A172 (cell line): ENCODE data around the gene FGGY. TPM values are rescaled to one million over a fixed set of nuclear protein-coding genes. Genes with fewer than 3 reads are reported as not detected.

Experiments
- DNase-seq: peaks from one replicate; pipeline ENCODE4 v3.0.0-alpha.2; 2015; ENCODE audit warnings: low spot score
- total RNA-seq: library from RNA; depleted of rRNA; stranded (reverse); fragments of >200 nt; shearing (Covaris generic); gene quantifications from 2 replicates; pipeline ENCODE4 v1.2.3, GENCODE V29; 2014

The FGGY gene
- total RNA-seq, 1 experiment from 2014 or later = 15.3 TPM

DNA sequence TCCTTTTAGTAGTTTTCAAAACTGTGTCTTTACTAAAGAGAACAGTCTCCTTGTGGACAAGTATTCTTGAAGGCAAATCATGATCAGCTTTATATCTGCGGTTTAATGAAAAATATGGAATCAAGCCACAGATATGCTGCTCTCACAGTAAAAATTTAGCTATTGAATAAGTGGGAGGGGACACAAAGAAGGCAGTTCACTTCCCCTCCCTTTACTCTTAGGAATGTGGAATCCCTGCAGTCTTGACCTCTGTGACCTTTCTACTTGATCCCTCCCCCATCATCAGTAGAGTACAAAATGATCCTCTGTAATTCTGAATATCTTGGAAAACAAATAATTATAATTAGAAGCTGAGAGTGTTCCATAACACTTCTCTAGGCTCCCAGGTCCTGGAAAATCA is 381.1 kb downstream of the FGGY start:
- DNase-seq = no peak

DNA sequence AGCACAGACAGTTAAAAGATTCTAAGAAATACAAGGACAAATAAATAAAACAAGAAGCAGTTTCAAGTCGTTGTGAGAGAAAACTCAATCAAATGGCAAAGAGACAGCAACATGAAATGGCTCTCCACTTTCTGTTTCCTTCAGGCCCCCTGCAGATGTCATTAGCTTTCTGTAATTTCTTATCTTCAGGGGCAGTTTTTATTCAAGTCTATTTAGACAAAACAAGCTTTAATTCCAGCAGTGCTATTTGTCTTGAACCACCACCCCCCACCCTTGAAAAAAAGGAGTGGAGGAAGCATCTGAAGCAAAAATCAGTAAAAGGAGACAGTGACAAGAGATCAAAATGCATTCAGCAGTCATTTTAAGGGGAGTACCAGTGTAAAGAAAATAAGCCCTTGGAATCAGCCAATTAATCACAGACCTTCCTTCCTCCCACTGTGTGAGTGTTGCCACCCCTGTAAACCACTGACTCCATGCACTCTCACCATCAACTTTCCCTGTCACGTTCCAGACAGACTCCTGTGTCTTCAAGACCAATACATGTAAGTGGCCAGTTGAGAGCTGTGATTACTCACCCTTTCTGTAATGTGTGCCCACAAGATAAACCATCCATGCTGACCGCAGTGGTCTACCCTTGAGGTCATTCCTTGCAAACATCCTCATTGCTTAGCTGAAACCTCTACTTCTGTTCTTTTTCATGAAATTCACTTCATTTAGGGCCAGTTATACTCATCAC is 381.8 kb downstream of the FGGY start:
- DNase-seq = peak; percentile 95

DNA sequence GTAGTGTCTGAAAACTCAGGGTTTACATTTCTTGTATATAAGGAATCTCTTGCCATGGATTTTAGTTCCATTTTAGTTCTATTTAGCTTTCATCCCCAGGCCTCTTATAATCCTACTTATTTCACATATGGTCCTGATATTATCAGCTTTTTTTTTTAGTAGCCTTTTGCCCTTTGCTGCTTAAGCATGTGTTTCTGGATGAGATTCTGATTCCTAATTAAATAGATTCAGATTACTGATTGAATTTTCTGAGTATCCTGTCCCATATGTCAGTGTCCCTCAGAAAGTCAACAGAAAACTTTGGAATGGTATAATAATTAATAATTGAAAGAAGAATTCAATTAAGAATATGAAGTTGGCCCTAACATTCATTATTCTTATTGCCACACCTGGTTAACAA is 383.1 kb downstream of the FGGY start:
- DNase-seq = no peak

DNA sequence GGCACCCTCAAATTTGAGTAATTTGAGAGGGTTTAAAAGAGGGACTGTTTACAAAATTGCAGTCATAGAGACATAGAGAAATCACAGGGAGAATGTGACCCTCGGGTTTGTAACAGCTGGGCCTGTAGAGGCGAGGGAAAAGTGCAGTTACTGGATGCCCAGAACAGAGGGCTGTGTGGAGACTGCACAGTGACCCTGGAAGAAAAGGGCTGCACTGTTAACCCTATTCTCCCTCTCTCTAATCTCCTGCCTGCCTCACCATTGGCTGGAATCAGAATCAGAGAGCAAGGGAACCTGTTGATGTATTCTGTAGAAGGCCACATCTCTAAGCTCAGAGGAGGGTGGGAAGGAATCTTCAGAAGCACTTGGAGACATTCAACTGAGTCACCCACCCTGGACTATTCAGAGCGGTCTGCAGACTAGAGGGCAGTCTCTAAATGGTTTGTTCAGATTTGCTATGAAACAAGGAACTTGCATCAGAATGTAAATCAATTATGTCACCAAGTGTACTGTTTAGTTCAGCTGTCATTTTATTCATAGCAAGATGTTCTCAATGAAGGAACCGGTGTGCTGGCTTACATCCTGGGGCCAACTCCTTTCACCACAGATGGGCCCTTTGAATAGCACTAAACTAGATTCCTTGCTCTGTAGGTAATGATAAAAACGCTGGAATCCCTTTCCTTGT is 385.6 kb downstream of the FGGY start:
- DNase-seq = no peak

DNA sequence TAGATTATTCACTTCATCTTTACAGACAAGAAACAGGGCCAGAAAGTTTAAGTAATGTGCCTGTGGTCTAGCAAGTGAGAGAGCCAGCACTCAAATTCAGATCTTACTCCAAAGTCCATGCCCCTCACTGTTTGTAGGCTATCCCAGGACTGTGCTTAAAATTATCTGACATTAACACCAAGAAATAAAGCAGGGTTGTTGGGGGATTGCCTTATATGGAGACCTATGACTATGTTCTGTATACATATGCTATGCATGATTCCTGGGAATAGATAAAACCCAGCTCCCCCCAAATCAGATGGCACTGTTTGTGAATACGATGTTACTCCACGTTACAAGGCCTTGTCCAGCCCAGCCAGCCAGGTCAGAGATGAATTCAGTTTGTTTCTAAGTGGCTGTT is 386.3 kb downstream of the FGGY start:
- DNase-seq = no peak

DNA sequence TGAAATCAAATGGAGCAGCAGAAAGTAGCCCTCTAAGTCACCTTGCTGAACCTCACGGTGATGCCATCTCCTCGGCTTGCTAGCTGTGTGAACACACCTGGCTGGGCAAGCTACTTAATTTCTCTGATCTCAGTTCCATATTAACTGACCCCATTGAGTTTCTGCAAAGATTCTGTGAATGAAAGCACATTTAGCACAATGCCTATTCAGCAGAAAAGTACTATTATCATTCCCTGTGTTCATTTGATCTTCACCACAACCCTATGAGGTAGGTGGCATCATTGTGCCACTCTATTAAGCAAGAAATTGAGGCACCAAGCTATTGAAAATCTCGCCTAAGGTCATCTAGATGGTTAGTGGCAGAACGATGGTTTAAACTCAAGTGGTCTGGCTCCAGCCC is 387.8 kb downstream of the FGGY start:
- DNase-seq = no peak

DNA sequence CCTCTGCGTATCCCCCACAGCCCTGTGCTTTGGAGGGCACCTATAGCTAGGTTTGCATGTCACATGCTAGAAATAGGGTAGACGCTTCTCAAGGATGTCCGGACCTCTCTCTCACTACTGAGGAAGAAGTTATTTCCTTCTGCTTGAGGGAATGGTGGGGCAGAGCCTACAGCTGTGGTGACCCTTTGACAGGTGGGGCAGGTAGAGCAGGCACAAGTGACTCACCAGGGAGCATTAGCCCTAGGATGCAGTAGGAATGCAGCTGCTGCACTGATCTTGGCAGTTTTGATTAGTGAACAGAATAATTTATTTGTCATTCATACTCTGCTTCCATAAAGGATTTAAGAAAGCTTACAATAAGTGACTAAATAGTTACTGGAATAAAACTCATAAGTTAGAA is 388.2 kb downstream of the FGGY start:
- no peak for DNase-seq

DNA sequence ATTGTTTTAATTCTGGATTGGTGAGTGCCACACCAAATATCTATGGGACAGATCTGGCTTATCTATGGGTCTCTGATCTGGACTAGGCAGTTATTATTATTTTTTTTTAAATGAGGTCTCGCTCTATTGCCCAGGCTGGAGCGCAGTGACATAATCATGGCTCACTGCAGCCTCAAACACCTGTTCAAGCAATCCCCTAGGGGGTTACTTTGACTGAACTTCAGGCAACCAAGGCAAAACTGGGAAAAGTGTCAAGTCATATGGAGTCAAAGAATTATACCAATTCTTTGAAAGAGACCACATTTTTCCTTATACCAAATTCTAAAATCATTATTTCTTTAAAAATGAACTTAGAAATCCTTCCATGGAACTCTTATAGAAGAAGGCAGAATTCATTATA is 388.8 kb downstream of the FGGY start:
- no peak for DNase-seq

DNA sequence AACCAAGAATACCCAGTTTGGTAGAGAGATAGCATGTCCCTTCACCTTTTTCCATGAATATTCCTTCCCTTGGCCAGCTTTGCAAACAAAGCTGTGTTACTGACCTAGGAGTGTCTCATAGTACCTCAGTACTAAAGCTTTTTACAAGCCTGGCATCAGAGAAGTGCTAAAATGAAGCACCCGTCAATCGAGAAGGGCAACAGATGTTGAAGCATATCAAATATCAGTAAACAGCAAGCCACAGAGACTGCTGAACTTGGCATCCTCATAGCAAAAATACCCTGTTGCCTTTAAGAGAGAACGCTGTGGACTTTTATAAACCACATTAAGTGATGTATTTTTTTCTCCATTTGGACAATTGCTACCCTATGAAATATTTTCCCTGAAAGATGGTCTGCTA is 389.3 kb downstream of the FGGY start:
- no peak for DNase-seq

DNA sequence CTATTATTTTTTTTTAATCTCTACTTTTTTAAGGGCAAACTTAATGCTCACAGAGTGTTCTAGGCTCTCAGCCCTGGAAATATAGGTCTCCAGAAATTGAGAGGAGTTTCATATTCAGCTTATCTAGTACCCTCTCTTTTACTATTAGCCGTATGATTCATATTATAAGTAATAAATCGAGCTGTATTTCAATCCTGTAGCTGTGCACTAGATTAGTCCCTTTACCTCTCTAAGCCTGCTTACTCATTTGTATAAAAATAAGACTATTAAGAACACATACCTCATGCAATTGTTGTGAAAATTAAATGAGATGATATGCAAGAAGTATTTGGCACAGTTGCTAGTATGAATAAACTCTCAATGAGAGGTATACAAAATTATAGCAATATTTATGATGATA is 389.7 kb downstream of the FGGY start:
- no peak for DNase-seq

DNA sequence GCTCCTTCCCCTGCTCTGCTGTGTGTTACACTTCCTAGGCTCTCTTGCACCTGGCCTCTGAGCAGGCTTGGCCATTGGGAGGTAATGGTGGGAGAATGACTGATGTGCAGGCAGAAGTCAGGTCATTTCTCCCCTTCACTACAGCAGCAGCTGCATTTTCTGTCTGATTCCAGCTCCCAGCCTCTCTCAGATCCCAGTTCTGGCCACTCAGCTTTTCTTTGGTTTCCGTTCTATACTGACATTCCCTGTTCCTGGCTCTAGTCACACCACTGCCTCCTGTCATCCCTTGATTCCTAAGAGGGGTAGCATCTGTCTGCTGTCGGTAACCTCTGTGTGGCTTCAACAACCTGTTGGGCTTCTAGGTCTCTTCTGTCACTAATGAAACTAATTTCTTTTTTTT is 390.2 kb downstream of the FGGY start:
- no peak for DNase-seq

DNA sequence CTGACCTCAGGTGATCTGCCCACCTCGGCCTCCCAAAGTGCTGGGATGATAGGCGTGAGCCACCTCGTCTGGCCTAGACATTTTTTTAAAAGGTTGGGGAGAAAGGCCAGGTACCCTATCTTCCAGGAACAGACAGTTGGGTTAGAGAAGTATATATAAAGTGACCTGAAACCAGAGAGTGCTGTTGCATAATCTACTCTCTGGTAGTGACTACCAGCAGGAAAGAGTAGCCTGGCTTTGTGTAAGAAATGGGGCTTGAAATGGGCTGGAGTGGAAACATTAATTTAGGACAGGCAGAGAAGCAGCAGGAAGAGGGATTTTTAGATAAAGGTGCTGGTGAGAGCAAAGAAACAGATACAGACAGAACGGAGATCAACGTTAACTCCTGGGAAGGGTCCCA is 392.1 kb downstream of the FGGY start:
- no peak for DNase-seq

DNA sequence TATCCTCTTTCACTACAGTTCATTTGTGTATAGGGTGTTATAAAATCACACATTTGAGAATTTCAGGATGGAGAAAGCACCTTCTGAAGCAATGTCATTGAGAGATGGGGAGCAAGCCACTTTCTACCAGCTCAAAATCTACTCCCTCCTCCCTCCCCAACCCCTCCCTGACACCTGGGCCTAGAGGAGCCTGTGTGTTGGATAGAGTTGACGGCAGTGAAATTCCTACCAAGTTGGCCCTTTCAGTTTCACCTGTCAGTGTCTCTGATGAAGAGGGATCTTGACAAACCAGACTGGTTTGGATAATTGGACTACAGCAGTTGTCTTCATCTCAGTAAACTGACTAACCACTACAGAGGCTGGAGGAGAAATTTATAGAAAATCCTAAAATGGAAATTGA is 392.8 kb downstream of the FGGY start:
- no peak for DNase-seq

DNA sequence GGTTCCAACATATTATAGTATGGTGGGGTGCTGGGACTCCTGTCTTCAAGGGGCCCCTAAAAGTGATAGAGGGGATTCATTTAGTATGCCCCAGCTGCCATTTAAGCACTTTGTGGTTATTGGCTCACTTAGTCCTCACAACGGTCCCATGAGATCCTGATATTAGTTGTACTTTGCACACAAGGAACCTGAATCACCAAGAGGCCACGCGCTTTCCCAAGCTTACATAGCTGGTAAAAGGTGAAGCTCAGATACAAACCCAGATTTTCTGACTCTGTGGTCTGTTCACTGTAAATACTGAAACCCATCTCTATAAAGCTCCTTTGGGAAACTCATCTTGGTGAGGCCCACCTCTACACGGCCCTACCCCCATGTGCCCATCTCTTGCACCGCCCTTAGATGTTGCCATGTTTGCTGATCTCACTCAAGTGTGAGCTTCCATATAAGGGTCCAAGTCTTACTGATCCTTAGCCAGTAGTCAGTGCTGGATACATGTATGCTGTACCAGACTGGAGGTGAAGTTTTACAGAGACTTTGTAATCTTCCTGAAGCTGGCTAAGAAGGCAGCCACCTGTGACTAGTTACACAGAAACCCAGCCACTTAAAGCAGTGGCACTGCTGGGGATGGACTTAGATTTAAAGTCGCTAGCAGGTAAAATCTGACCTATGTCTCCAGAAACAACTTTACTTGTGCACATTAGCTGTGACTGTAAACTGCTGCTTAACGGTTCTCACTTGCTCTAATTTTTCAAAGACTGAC is 393.5 kb downstream of the FGGY start:
- DNase-seq = no peak

DNA sequence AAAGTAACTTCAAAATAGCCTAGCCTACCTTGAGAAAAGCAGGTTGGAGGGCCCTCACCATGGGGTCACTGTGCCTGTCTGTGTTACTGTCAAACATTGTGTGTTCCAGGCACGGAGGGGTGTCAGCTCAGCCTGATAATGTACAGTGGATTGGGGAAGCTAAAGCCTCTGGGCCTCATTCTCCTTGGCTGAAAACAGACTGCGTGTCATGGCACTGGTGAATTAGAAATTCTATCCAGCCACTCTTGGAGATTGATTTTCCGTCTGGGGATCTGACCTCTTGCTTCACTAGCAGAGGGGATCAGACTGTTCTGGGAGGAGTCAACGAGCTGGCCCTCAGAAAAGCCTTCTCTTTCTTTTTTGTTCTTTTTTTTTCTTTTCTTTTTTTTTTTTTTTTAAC is 394.4 kb downstream of the FGGY start:
- DNase-seq = no peak

DNA sequence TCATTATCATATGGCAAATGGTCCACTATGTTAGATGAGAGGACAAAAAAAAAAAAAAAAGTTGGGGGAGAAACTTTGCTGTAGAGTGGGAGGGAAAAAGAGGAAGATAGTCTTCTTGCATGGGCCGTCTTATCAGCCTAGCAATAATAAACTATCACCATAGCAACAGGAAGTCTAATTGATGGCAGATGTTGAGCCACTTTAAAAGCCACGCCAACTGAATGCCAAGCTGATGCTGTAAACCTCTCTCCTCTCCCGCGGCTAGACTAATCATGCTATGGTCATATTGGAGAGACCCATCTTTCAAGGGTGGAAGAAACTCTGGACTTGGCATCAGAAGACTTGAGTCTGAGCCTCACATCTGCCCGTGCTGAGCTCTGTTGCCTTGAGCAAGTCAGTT is 395.7 kb downstream of the FGGY start:
- peak; percentile 53 for DNase-seq

DNA sequence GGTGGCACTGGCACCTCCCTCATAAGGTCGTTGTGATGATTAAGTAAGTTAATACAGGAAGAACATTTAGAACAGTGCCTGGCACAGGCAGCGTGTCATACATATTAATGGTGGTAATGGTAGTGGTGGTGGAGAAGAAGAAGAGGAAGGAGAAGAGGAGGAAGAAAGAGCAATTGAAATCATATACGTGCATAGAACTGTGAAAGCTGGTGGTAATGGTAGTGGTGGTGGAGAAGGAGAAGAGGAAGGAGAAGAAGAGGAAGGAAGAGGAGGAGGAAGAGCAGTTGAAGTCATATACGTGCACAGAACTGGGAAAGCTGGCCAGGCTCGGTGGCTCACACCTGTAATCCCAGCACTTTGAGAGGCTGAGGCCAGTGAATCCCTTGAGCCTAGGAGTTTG is 396.5 kb downstream of the FGGY start:
- DNase-seq = no peak

DNA sequence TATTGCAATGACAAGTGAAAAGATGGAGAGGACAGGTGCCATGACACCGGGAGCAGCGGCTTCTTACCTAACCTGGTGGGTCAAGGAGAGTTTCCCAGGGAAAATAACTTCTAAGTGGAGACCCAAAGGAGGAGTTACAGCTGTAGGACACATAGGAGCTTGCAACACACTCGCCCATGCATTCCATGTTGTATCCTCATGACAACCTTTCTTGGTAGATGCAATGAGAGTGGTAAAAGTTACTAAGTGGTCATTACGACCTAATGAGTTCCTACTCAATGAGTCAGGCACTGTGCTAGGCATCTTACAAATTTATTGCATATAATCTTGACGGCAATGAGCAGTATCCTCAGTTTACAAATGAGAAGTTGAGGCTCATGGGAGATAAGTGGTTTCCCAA is 398.4 kb downstream of the FGGY start:
- no peak for DNase-seq

DNA sequence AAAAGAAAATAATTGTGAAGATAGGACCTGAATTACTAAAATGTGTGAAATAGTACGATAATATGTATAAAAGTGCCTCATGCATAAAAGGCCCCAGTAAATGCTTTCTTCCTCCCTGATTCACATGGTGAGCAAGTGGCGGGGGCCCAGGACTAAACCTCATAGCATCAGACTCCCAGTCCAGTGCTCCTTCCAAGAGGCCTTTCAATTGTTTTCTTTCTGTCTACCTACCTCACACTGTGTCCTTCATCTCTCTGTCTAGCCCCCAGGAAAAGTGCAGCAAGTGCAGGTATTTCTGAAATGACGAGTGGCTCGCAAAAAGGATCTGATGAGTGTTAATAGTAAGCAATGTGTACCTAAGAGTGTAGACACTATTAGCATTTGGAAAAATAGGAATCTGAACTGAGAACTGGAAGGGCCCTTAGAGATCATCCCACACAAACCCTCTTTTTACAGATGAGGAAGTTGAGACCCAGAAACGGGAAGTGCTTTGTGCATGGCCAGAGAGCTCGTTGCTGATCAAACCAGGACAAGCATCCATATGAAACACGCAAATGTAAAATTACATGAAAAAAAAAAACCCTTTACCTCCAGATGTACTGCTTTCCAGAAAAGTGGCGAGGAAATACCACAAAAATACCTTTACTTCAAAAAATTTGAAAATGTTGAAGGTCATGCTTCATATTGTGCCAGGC is 399.7 kb downstream of the FGGY start:
- no peak for DNase-seq

DNA sequence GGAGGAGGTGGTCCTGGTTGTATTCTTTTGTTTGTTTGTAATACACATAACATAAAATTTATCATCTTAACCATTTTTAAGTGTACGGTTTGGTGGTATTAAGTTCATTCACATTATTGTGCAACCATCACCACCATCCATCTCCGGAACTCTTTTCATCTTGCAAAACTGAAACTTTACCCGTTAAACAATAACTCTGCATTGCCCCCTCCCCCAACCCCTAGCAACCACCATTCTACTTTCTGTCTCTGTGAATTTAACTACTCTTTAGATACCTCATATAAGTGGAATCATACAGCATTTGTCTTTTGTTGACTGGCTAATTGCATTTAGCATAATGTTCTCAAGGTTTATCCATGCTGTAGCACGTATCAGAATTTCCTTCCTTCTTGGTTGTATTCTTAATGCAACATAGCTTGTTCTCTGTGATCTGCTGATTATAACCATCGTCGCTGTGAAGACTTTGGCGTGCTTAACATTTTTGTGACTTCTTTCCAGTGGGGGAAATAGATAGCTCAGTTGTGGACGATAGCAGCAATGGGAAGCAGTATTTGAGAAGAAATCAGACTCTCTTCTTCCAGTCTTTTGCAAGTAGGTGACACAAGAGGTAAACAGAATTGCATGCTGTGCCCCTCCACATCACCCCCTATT is 400.4 kb downstream of the FGGY start:
- no peak for DNase-seq

DNA sequence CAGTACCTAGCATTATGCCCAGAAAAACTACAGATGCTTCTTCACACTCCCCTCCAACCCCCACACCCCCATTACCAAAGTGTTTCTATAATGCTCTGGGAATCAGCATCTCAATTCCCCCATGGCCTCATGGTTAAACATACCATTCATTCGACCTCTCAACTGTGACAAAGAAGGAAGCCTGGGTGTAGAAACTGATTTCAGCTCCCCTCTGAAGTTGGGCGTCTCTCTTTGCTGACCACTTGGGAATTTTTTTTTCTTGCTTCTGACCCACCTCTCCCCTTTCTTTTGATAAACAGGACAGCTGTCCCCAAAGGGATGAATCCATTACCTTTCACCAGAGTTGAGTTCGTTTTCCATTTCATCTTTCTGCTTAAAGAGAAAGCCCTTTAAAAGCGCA is 401.5 kb downstream of the FGGY start:
- DNase-seq = no peak
